K562 (cell line): ENCODE results near the gene PI4KA. TPM values are rescaled to one million over a fixed set of nuclear protein-coding genes. Genes with fewer than 3 reads are reported as not detected.

Source experiments
- BRF2 ChIP-seq: IDR thresholded peaks from 3 replicates; pipeline ENCODE4 v1.6.1; 2011; ENCODE audit warnings: borderline replicate concordance, mild to moderate bottlenecking; ENCODE audit not compliant: insufficient read length, insufficient read depth
- CBFB ChIP-seq: sonication (generic); formaldehyde crosslinking; IDR thresholded peaks from 2 replicates; pipeline ENCODE4 v1.4.0; 2020; ENCODE audit warnings: mild to moderate bottlenecking, missing genetic modification reagents
- CHD1 ChIP-seq: fragments of 200-600 bp; sonication (generic); IDR thresholded peaks from one replicate; pipeline ENCODE4 v1.6.1; 2012; ENCODE audit warnings: mild to moderate bottlenecking, moderate library complexity, low read length, inconsistent platforms
- CHD7 ChIP-seq: fragments of 200-600 bp; sonication (generic); IDR thresholded peaks from one replicate; pipeline ENCODE4 v1.6.1; 2012; ENCODE audit warnings: mild to moderate bottlenecking, low read depth, low read length, inconsistent platforms
- HDAC2 ChIP-seq: fragments of 450-650 bp; IDR thresholded peaks from 2 replicates; pipeline ENCODE4 v1.6.1; 2016; ENCODE audit warnings: mild to moderate bottlenecking
- NKRF ChIP-seq: fragments of 450-650 bp; IDR thresholded peaks from 2 replicates; pipeline ENCODE4 v1.6.1; 2016; ENCODE audit warnings: borderline replicate concordance
- STAT5B ChIP-seq: fragments of 250-450 bp; sonication (Bioruptor Pico); IDR thresholded peaks from 2 replicates; pipeline ENCODE4 v1.8.0; 2021; ENCODE audit warnings: mild to moderate bottlenecking, inconsistent platforms
- ZFP30 ChIP-seq: fragments of 250-450 bp; sonication (Bioruptor Pico); IDR thresholded peaks from 2 replicates; pipeline ENCODE4 v1.8.0; 2022; ENCODE audit warnings: moderate library complexity, mild to moderate bottlenecking, inconsistent platforms, borderline replicate concordance
- ZNF398 ChIP-seq: fragments of 250-450 bp; sonication (Bioruptor Pico); IDR thresholded peaks from 2 replicates; pipeline ENCODE4 v1.8.0; 2021; ENCODE audit warnings: moderate library complexity, mild to moderate bottlenecking, inconsistent platforms
- polyA plus RNA-seq, 8 experiments: library from polyadenylated mRNA; depleted of rRNA in 4 of 8; stranded (reverse) in 5 of 8; unstranded in 3 of 8; fragments of >200 nt; fragmentation: Nextera tagmentation in 2 of 8; fragmentation: Illumina TruSeq in 1 of 8; extraction: Ambion mirVana in 2 of 8; extraction: Trizol in 1 of 8; gene quantifications; 2 replicates each; pipeline versions ENCODE4 v1.2.1 to v1.2.3, GENCODE V29; 2011 to 2014; ENCODE audit warnings: inconsistent platforms in 1 of 8, missing spikeins in 1 of 8
- total RNA-seq, 7 experiments: library from RNA; depleted of rRNA in 6 of 7; stranded (reverse); fragments of >200 nt in 6 of 7; fragmentation: Illumina TruSeq in 2 of 7; extraction: Trizol in 2 of 7; gene quantifications; 2 replicates each; pipeline versions ENCODE4 v1.2.1 to v1.2.3, GENCODE V29; 2011 to 2021; ENCODE audit warnings: low replicate concordance in 1 of 7

PI4KA gene
- total and polyA plus RNA-seq, 9 of the 15 experiments (the other 6 are each of a cell fraction or from before 2014, with no cell fraction given): 7.3 to 187 (median 84.7) TPM

- TF ChIP-seq CHD7 (peak; percentile 85), CHD1 (peak; percentile 41), STAT5B (CRISPR knock-in tag) (no peak), BRF2 (no peak), NKRF (peak; percentile 90), ZFP30 (CRISPR knock-in tag) (no peak), ZNF398 (CRISPR knock-in tag) (no peak), CBFB (peak; percentile 98), HDAC2 (peak; percentile 99)
Observed at GRCh38 chr22:20885557-20886323, 27.1 kb upstream of the PI4KA start (continued).
